ENCODE measurements around the gene CCDC177. TPM values are rescaled to one million over a fixed set of nuclear protein-coding genes. Genes with fewer than 3 reads are reported as not detected.
A peak's percentile ranks its signal among the peaks of the same experiment; 100 is the strongest.

CCDC177 gene
- total and polyA plus RNA-seq, 4 donors = 0.08 TPM; not detected in 3

- H3K27me3 ChIP-seq (ENCODE audit: control insufficient read depth in 4 of 4, insufficient read depth in 4 of 4, low read length in 3 of 4) = no peaks in the 10 kb centered on the region
- no peak overlapping the region for H3K4me3 ChIP-seq (ENCODE audit: low read depth in 1 of 3, low read length in 3 of 3)
- TF ChIP-seq ZBTB33 (IDR thresholded peaks at IDR 0.05) = no peak
- TF ChIP-seq ATF3 (IDR thresholded peaks at IDR 0.05) = no peak
- TF ChIP-seq, protein P1, sequence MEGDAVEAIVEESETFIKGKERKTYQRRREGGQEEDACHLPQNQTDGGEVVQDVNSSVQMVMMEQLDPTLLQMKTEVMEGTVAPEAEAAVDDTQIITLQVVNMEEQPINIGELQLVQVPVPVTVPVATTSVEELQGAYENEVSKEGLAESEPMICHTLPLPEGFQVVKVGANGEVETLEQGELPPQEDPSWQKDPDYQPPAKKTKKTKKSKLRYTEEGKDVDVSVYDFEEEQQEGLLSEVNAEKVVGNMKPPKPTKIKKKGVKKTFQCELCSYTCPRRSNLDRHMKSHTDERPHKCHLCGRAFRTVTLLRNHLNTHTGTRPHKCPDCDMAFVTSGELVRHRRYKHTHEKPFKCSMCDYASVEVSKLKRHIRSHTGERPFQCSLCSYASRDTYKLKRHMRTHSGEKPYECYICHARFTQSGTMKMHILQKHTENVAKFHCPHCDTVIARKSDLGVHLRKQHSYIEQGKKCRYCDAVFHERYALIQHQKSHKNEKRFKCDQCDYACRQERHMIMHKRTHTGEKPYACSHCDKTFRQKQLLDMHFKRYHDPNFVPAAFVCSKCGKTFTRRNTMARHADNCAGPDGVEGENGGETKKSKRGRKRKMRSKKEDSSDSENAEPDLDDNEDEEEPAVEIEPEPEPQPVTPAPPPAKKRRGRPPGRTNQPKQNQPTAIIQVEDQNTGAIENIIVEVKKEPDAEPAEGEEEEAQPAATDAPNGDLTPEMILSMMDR (IDR thresholded peaks at IDR 0.05; ENCODE audit: low read depth, low read length, missing input control) = peak; percentile 17
- no peak for TF ChIP-seq REST (IDR thresholded peaks at IDR 0.05)
- peak; percentile 22 for TF ChIP-seq MAX (IDR thresholded peaks at IDR 0.05)
- TF ChIP-seq JUND (IDR thresholded peaks at IDR 0.05) = no peak
- TF ChIP-seq YY1 (IDR thresholded peaks at IDR 0.05) = no peak
- no peak for TF ChIP-seq EGR1 (IDR thresholded peaks at IDR 0.05; ENCODE audit: low read depth in 2 of 2)
- TF ChIP-seq SP1 (IDR thresholded peaks at IDR 0.05) = no peak
- no peak for TF ChIP-seq GABPA (IDR thresholded peaks at IDR 0.05 in 1 of 2, conservative IDR thresholded peaks at IDR 0.05 in 1 of 2)
- peak in 1 of 2 donors; percentile 17 for TF ChIP-seq RAD21 (IDR thresholded peaks at IDR 0.05)
- no peak for TF ChIP-seq FOXA1 (IDR thresholded peaks at IDR 0.05)
- no peak for TF ChIP-seq NR2F2 (IDR thresholded peaks at IDR 0.05)
- no peak for TF ChIP-seq HNF4G (IDR thresholded peaks at IDR 0.05)
- no peak for TF ChIP-seq FOXA2 (IDR thresholded peaks at IDR 0.05)
- no peak for TF ChIP-seq TAF1 (conservative IDR thresholded peaks at IDR 0.05)
- no peak for TF ChIP-seq RXRA (IDR thresholded peaks at IDR 0.05)
- TF ChIP-seq HNF4A (conservative IDR thresholded peaks at IDR 0.05) = no peak
- peak overlapping the region in 1 of 2 donors; percentile 75 for H3K9ac ChIP-seq (ENCODE audit: low read depth in 1 of 2, low read length in 2 of 2)
- peak overlapping the region; percentile 83 to 84 for H3K27ac ChIP-seq (ENCODE audit: low read depth in 1 of 2, low read length in 2 of 2)
- 53% methylated on average over 9 of the region's 9 CpGs for WGBS
- no peaks in the 10 kb centered on the region for H3K9me3 ChIP-seq (ENCODE audit: control insufficient read depth in 4 of 4, low read length in 3 of 4)
- H3K36me3 ChIP-seq (ENCODE audit: control insufficient read depth in 4 of 4, insufficient read depth in 3 of 4, low read depth in 1 of 4, low read length in 3 of 4) = no peaks in the 10 kb centered on the region
- no peak for DNase-seq (ENCODE audit: low spot score)
- peaks cover 6 to 63% (median 50%) of the 10 kb centered on the region in 4 donors for H3K4me1 ChIP-seq (ENCODE audit: control insufficient read depth in 4 of 4, insufficient read depth in 4 of 4, low read length in 3 of 4)
Observed at GRCh38 chr14:69615496-69616407, 41.1 kb upstream of the CCDC177 start.
